Activated effector memory CD4-positive, alpha-beta T cell treated with anti-CD3 and anti-CD28 coated beads, Interleukin-2, amount 50 U/mL, for 16 hours (primary cell): ENCODE results near the gene ZNF445.
"Not testable (repeated sequence)": the region's sequence is repeated elsewhere in the genome, so short reads cannot be mapped to it uniquely, and the experiment has no call there.

ENCODE experiments used
- DNase-seq: peaks from one replicate; pipeline ENCODE4 v3.0.0-alpha.2; 2020

Gene ZNF445

GRCh38 chr3:44429459-44429858 is 48.0 kb downstream of the ZNF445 start:
- DNase-seq = no peak

- DNase-seq = no peak
Observed at GRCh38 chr3:44428910-44429309, 48.6 kb downstream of the ZNF445 start.

- no peak for DNase-seq
Observed at GRCh38 chr3:44427683-44428082, 49.8 kb downstream of the ZNF445 start.

GRCh38 chr3:44424758-44425157 is 52.7 kb downstream of the ZNF445 start:
- no peak for DNase-seq

DNA sequence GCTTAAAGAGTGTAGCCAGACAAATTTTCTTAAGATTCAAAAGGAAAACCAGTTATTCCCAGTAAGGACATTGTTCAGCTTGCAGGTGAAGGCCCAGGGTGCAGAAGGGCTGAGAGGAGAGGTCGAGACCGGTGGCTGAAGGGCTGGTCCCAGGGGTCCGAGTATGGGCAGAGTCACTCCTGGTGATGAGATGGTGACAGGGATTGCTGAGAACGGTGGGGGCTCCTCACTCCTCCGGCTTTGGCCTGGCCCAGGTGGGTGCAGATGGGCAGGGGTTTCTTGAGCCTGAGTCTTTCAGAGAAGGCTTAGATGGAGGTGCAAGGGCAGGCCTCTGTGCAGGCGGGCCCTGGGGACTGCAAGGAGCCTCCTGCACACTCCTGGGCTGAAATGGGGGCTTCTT is 56.2 kb downstream of the ZNF445 start:
- no peak for DNase-seq

DNA sequence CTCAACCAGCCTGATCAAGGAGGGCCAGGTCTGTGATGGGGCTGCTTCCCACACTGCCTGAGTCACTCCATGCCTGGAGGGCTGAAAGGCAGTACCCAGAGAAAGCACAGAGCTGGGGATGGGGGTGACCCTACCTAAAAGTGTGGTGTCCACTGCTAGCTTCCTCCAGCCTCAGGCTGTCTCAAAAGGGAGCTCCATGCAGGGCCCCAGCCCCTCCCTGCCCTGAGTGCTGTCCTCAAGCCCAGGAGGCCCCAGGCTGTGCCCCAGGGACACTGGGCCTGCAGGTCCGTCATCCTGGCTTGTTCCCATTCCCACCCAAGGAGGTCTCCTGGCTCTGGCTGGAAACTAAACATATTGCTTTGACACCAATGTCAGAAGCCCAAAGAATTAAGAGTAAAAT is 56.8 kb downstream of the ZNF445 start:
- DNase-seq = no peak

DNA sequence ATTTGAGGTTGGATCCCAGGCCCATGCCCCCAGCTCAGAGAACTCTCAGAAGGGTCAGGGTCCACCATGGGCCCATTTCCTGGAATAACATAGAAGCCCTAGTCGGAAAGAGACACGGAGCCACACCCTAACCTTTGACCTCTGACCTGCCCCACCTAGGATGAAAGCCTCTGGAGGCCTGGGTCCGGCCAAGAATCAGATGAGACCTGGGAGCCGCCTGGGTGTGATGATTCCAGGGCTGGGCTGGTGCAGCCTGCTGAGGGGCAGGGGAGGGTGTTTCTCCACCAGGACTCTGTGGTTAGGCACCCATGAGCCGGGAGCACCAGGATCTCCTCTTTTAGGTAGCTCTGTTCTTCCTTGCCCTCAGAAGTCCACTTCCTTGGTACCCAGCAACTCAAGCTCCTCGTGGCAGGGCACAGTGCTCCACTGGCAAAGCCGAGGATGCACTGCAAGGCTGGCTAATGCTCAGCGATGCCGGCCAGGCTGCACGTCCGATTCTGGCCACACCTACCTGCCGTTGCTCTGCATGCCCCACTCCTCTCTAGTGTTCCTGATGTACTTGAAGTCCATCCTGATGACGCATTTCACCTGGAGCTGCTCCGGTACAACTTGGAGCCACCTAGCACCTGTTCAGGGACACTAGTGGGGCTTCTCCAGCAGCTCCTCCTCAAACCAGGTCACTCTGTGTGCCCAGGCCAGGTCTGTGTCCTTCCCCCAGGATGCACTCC is 57.4 kb downstream of the ZNF445 start:
- DNase-seq = no peak

DNA sequence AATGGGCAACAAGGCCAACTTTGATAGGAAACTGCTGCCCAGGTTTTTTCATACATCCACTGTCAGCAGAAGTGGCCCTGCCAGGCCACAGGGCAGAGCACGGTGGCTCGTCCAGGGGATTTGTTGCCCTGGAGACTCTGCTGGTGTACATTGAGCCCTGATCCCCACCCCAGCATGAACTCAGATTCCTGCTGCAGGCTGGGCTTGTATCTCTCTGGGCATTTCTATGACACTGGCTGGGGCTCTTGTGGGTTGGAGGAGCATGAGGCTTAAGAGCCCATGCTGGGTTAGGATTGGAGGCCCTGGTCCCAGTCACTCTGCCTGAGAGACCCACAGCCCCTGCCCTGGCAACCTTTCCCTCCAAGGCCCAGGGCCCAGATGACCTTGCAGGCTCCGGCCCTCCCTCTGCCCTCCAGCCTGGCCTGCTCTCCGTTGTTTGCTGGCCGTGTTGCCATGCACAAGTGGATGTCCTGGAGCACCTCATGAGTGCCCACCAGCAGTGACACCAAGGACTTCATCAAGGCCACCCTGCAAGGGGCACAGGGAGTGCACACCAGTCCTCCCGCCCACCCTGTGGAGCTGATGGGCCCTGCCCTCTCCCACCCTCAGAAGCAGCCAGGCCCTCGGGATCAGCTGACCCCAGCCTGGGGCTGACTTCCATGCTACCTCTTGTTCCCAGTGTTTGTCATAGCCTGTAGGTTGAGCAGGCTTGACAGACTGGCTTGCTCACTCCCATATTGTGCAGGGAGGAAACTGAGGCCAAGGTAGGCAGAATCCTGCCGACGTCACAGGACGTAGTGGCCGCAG is 58.2 kb downstream of the ZNF445 start:
- no peak for DNase-seq

DNA sequence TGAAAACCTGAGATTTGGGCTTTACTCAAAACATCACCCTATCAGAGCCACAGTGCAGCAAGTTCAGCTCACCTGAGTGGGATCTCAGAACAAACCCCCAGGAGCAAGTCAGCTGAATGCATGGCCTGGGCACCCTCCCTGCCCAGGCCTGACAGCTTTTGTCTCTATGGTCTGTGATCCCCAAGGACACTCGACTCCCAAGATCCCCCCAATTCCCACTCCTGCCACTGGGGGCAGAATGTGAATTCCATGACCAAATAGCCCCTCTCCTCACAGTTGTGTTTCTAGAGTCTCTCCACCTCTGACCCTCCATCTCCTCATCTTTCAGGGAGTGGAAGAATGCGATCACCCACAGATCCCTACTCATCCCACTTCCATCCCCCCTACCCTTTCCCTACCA is 58.9 kb downstream of the ZNF445 start:
- no peak for DNase-seq

- DNase-seq = not testable (repeated sequence)
Observed at GRCh38 chr3:44418118-44418517, 59.4 kb downstream of the ZNF445 start.

DNA sequence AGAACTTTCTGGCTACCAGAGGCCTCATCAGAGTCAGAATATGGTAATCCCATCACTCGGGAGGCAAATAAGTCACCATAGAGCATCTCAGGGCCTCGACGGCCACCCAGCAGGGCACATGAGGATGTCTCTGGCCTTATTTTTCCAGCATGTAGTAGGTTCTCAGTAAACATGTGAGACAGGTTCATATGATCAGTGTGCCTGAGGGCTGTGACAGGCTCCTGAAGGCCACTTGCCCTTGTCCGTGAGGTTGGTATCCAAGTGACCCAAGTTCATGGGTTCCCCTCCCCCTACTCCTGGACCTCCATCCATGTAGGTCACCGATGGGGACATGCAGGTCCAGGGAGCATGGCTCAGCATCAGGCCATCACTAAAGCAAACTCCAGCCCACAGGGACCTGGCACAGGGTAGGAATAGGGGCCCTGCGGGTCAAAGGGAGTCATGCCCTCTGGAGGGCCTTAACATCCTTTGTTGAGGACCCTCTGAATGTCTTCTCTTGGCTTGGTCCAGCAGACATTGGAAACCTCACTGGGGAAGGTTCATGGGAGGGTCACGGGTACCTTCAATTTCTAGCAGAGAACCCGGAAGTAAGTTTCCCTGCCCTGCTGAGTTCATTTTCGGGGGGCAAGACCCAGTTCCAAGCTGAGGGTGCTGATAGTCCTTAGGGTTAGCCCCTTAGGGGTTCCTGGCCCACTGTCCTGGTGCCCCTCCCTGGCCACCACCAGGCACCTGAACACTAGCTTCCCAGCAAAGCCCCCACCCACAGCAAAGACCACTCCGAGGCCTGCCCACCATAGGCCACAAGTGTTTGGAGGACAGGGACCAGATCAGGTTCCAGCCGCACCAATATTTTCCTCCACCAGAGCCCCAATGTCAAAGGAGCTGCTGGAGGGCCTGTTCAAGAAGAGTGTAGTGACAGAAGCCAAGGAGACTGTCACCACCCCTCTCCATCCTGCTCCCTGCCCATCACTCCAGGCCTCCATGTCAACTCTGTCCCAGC is 61.1 kb downstream of the ZNF445 start:
- no peak for DNase-seq

DNA sequence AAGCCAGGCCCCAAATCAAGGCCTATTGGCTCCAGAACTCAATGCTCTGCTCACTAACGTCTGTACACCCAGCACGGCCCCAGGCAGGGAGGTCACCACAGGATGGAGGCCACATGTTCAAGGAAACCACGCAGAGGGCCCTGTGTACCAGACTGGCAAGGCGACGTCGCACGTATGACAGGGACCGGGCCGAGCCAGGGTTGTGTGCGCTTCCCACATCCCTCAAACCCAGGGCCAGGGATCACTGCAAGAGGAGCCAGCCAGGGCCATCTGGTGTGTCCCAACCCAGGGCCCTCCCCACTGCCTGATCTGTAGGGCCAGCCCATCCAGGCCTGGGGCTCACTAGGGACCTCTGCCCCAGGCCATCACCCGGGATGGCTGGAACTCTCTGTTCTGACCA is 62.0 kb downstream of the ZNF445 start:
- no peak for DNase-seq

GRCh38 chr3:44414517-44415090 is 62.9 kb downstream of the ZNF445 start:
- DNase-seq = no peak

DNA sequence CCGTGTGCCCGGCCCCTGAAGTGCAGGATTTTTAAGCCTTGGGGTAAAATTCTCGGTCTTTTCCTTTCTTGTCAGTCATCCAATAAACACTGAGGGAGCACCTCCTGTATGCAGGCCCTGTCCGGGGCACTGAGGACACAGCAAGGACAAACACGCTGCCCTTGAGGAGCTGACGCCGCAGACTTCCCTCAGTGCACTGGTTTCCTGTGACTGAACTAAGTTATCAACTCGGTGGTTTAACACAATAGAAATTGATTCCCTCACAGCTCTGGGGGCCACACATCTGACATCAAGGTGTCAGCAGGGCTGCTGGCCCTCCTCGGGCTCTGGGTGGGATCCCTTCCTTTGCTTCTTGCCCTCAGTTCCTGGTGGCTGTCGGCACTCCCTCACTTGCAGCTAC is 65.1 kb downstream of the ZNF445 start:
- no peak for DNase-seq

- DNase-seq = no peak
Observed at GRCh38 chr3:44411031-44411645, 66.3 kb downstream of the ZNF445 start.

DNA sequence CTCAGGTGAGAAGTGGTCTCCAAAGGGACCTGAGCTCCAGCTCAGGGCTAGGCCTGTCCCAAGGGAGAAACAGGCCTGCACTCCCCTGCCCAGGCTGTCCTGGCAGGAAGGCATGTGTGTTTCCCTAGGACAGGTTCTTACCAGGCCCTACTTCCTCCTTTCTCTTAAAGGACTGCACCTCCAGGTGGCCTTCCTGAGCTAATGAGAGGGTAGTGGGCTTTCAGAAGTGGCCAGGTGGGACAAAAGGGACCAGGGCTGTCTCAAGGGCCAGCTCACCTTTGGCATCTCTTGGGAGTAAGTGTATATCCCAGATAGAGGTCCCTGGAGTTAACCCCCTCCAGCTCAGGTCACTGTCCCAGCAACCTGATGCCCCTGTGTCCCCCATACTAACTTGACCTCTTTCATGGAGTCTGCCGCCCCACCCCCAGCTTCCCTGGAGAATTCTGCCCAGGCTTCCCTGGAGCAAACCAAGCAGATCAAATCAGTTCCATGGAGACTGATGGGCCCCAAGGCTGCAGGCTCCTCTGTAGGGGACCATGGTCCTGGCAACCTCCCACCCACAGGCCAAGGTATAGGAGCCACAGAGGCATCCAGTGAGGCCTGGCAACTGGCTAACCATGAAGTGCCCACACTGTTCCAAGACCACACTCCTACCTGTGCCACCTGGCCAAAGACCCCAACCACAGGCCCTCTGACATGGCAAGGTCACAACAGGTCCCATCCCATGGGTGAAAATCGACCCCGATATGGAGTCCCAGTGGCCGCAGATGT is 67.6 kb downstream of the ZNF445 start:
- no peak for DNase-seq

DNA sequence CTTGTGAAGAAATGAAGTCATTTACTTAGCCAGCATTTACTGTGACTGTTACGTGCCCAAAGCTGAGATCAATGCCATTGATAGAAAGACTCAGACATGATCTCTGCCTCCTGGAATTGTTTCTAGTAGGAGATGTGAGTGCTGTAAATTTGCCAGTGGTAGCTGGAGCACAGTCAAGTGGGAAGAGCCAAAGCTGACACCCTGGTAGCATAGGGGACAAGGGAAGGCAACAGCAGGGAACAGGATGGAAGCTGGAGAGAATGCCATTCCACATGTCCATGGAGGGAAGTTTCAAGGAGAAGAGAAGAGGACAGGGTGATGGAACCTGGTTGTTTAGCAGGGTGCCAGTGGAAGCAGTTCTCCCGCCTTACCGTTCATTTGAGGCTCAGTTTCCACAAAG is 74.9 kb downstream of the ZNF445 start:
- no peak for DNase-seq

- DNase-seq = no peak
Observed at GRCh38 chr3:44400771-44401170, 76.7 kb downstream of the ZNF445 start.

GRCh38 chr3:44398853-44399252 is 78.6 kb downstream of the ZNF445 start:
- DNase-seq = no peak

GRCh38 chr3:44398271-44398670 is 79.2 kb downstream of the ZNF445 start:
- not testable (repeated sequence) for DNase-seq
